ENCODE data around the gene BCORL1.

BCORL1 gene

GRCh38 chrX:129963729-129964128, 18.7 kb upstream of the BCORL1 start:
- DNase-seq: no peak

GRCh38 chrX:129965166-129965565, 17.3 kb upstream of the BCORL1 start:
- DNase-seq: no peak

- no peak for DNase-seq
These were observed 13.5 kb upstream of the BCORL1 start for GRCh38 chrX:129968968-129969367.

- DNase-seq: peak; percentile 45
These were observed 6.0 kb upstream of the BCORL1 start for GRCh38 chrX:129976441-129976840.

- no peak for DNase-seq
These were observed 3.1 kb upstream of the BCORL1 start for GRCh38 chrX:129979207-129979920.

- no peak for DNase-seq
These were observed 2.4 kb upstream of the BCORL1 start for GRCh38 chrX:129980001-129980401.

- peak; percentile 26 for DNase-seq
These were observed 1.8 kb upstream of the BCORL1 start for GRCh38 chrX:129980540-129981199.

- no peak for DNase-seq
These were observed 1.3 kb upstream of the BCORL1 start for GRCh38 chrX:129981200-129981553.

GRCh38 chrX:129981752-129982299, 609 bp upstream of the BCORL1 start:
- no peak for DNase-seq

- DNase-seq: no peak
These were observed 1.2 kb downstream of the BCORL1 start for GRCh38 chrX:129983575-129984110.

GRCh38 chrX:129984111-129984958, 1.9 kb downstream of the BCORL1 start:
- peak; percentile 19 for DNase-seq

- no peak for DNase-seq
These were observed 5.4 kb downstream of the BCORL1 start for GRCh38 chrX:129987871-129988270.

- no peak for DNase-seq
These were observed 9.7 kb downstream of the BCORL1 start for GRCh38 chrX:129992181-129992580.

GRCh38 chrX:129996120-129996519, 13.7 kb downstream of the BCORL1 start:
- no peak for DNase-seq

- no peak for DNase-seq
These were observed 14.7 kb downstream of the BCORL1 start for GRCh38 chrX:129997086-129997485.

GRCh38 chrX:129998021-129998420, 15.6 kb downstream of the BCORL1 start:
- no peak for DNase-seq

GRCh38 chrX:130001893-130002292, 19.5 kb downstream of the BCORL1 start:
- DNase-seq: no peak

- no peak for DNase-seq
These were observed 20.1 kb downstream of the BCORL1 start for GRCh38 chrX:130002541-130002940.

GRCh38 chrX:130005089-130005807, 22.8 kb downstream of the BCORL1 start:
- DNase-seq: no peak

- DNase-seq: no peak
These were observed 27.3 kb downstream of the BCORL1 start for GRCh38 chrX:130009658-130010223.

GRCh38 chrX:130012683-130013082, 30.2 kb downstream of the BCORL1 start:
- no peak for DNase-seq

- DNase-seq: no peak
These were observed 31.2 kb downstream of the BCORL1 start for GRCh38 chrX:130013661-130014060.
